ENCODE data around the gene RNF227. TPM values are rescaled to one million over a fixed set of nuclear protein-coding genes. Genes with fewer than 3 reads are reported as not detected.

Gene RNF227
- total and polyA plus RNA-seq, 2 experiments from 2014 or later: 0.42 to 1.4 TPM

- Mint-ChIP-seq H3K27ac (no peak overlapping the region), H3K9me3 (no peaks in the 10 kb centered on the region), H3K4me1 (no peaks in the 10 kb centered on the region), H3K36me3 (ENCODE audit: low read depth) (peaks cover 26% of the 10 kb centered on the region), H3K4me3 (no peak overlapping the region), H3K27me3 (ENCODE audit: insufficient read depth, low read depth, poor library complexity) (peaks cover 10% of the 10 kb centered on the region)
- Histone ChIP-seq H3K27me3 (ENCODE audit: insufficient read depth) (no peaks in the 10 kb centered on the region), H3K4me3 (no peak overlapping the region), H4K20me1 (replicated peaks; ENCODE audit: insufficient read depth) (no peaks in the 10 kb centered on the region), H3K36me3 (ENCODE audit: insufficient read depth) (no peaks in the 10 kb centered on the region), H3K9me2 (ENCODE audit: insufficient read depth) (no peaks in the 10 kb centered on the region), H3K4me1 (ENCODE audit: insufficient read depth) (no peaks in the 10 kb centered on the region), H3K27ac (ENCODE audit: low read depth) (no peak overlapping the region), H3K4me2 (no peak overlapping the region), H3F3A (replicated peaks; ENCODE audit: low read depth) (no peaks in the 10 kb centered on the region), H3K79me2 (replicated peaks; ENCODE audit: insufficient read depth) (no peaks in the 10 kb centered on the region), H2AFZ (no peak overlapping the region)
- ATAC-seq: no peak
- TF ChIP-seq CTCF (conservative IDR thresholded peaks at IDR 0.05; ENCODE audit: low read depth in 2 of 2): peak in 1 of 2 experiments; percentile 45; a peak in 2 of 4 replicates
- TF ChIP-seq ZNF331 (CRISPR knock-in tag; IDR thresholded peaks at IDR 0.05; ENCODE audit: low read depth): no peak
- DNase-seq (ENCODE audit: low spot score): no peak
Observed at GRCh38 chr17:7897773-7898172, 18.3 kb downstream of the RNF227 start.

- Histone ChIP-seq H3K9me2 (ENCODE audit: insufficient read depth) (no peaks in the 10 kb centered on the region), H3K27me3 (ENCODE audit: insufficient read depth) (no peaks in the 10 kb centered on the region), H3K79me2 (replicated peaks; ENCODE audit: insufficient read depth) (no peaks in the 10 kb centered on the region), H4K20me1 (replicated peaks; ENCODE audit: insufficient read depth) (no peaks in the 10 kb centered on the region), H3K4me1 (ENCODE audit: insufficient read depth) (no peaks in the 10 kb centered on the region), H3F3A (replicated peaks; ENCODE audit: low read depth) (no peaks in the 10 kb centered on the region), H3K36me3 (ENCODE audit: insufficient read depth) (no peaks in the 10 kb centered on the region), H2AFZ (no peak overlapping the region), H3K27ac (ENCODE audit: low read depth) (no peak overlapping the region), H3K4me2 (no peak overlapping the region), H3K4me3 (no peak overlapping the region)
- Mint-ChIP-seq H3K36me3 (ENCODE audit: low read depth) (peaks cover 26% of the 10 kb centered on the region), H3K9me3 (no peaks in the 10 kb centered on the region), H3K4me1 (no peaks in the 10 kb centered on the region), H3K27me3 (ENCODE audit: insufficient read depth, low read depth, poor library complexity) (peaks cover 6% of the 10 kb centered on the region), H3K27ac (no peak overlapping the region), H3K4me3 (no peak overlapping the region)
- ATAC-seq: no peak
- no peak for DNase-seq (ENCODE audit: low spot score)
- TF ChIP-seq POLR2AphosphoS5 (IDR thresholded peaks at IDR 0.05; ENCODE audit: low read depth): no peak
- TF ChIP-seq ETS1 (IDR thresholded peaks at IDR 0.05): no peak
- no peak for TF ChIP-seq ZNF331 (CRISPR knock-in tag; IDR thresholded peaks at IDR 0.05; ENCODE audit: low read depth)
- no peak for TF ChIP-seq NANOG (IDR thresholded peaks at IDR 0.05; ENCODE audit: borderline replicate concordance)
- no peak for TF ChIP-seq JUNB (IDR thresholded peaks at IDR 0.05; ENCODE audit: unreplicated experiment)
- TF ChIP-seq ZNF462 (CRISPR knock-in tag; IDR thresholded peaks at IDR 0.05): no peak
- TF ChIP-seq STAT1 (IDR thresholded peaks at IDR 0.05; ENCODE audit: unreplicated experiment): no peak
- TF ChIP-seq CTCF (conservative IDR thresholded peaks at IDR 0.05; ENCODE audit: low read depth in 2 of 2): no peak
- no peak for TF ChIP-seq EZH2 (IDR thresholded peaks at IDR 0.05; ENCODE audit: low read depth, unreplicated experiment)
- no peak for TF ChIP-seq CREB1 (CRISPR knock-in tag; IDR thresholded peaks at IDR 0.05; ENCODE audit: low read depth)
Observed at GRCh38 chr17:7897090-7897489, 19.0 kb downstream of the RNF227 start.

Data from GM23338 (cell line).